Activated CD4-positive, CD25-positive, alpha-beta regulatory T cell treated with anti-CD3 and anti-CD28 coated beads, Interleukin-2, amount 50 U/mL, for 16 hours (primary cell): ENCODE results near the gene NDNF.

Source experiments
- DNase-seq: peaks from one replicate; pipeline ENCODE4 v3.0.0-alpha.2; 2020; ENCODE audit warnings: low read depth, low spot score

Gene NDNF

GRCh38 chr4:121015421-121015820 lies 56.9 kb downstream of the NDNF start:
- no peak for DNase-seq

GRCh38 chr4:121014544-121014943 lies 57.8 kb downstream of the NDNF start:
- no peak for DNase-seq

GRCh38 chr4:121011780-121012340 lies 60.5 kb downstream of the NDNF start:
- DNase-seq = no peak

- DNase-seq = no peak
Measured at GRCh38 chr4:121011138-121011537, 61.2 kb downstream of the NDNF start.

- DNase-seq = no peak
Measured at GRCh38 chr4:121009578-121010478, 62.5 kb downstream of the NDNF start.

- DNase-seq = no peak
Measured at GRCh38 chr4:121007660-121008059, 64.7 kb downstream of the NDNF start.

- no peak for DNase-seq
Measured at GRCh38 chr4:121003863-121004262, 68.5 kb downstream of the NDNF start.

GRCh38 chr4:120995266-120996010 lies 76.9 kb downstream of the NDNF start:
- DNase-seq = no peak

GRCh38 chr4:120994521-120994920 lies 77.8 kb downstream of the NDNF start:
- no peak for DNase-seq

GRCh38 chr4:120991885-120992284 lies 80.5 kb downstream of the NDNF start:
- no peak for DNase-seq

- DNase-seq = no peak
Measured at GRCh38 chr4:120990246-120990645, 82.1 kb downstream of the NDNF start.
